GM10266 (cell line): Measurements from ENCODE around the gene G3BP2.
"Not testable (repeated sequence)": the region's sequence is repeated elsewhere in the genome, so short reads cannot be mapped to it uniquely, and the experiment has no call there.

Source experiments
- DNase-seq: peaks from one replicate; pipeline ENCODE4 v3.0.0; 2012; ENCODE audit errors: extremely low spot score
- CTCF ChIP-seq: IDR thresholded peaks from 2 replicates; pipeline ENCODE4 v1.5.1; 2012; ENCODE audit warnings: mild to moderate bottlenecking, low read depth; ENCODE audit not compliant: control insufficient read depth, insufficient read depth; ENCODE audit errors: missing control alignments

Gene G3BP2

GRCh38 chr4:75668596-75668995, 4.6 kb downstream of the G3BP2 start:
- DNase-seq: no peak

GRCh38 chr4:75667636-75668035, 5.6 kb downstream of the G3BP2 start:
- not testable (repeated sequence) for DNase-seq

More at GRCh38 chr4:75668596-75668995, 4.6 kb downstream of the G3BP2 start:
- TF ChIP-seq CTCF: no peak

GRCh38 chr4:75666299-75666698, 6.9 kb downstream of the G3BP2 start:
- TF ChIP-seq CTCF: no peak
- DNase-seq: no peak

GRCh38 chr4:75664604-75665003, 8.6 kb downstream of the G3BP2 start:
- DNase-seq: not testable (repeated sequence)

- no peak for DNase-seq
- no peak for TF ChIP-seq CTCF
Measured at GRCh38 chr4:75662626-75663025, 10.6 kb downstream of the G3BP2 start.

GRCh38 chr4:75660491-75660890, 12.7 kb downstream of the G3BP2 start:
- DNase-seq: no peak
- TF ChIP-seq CTCF: no peak

- DNase-seq: no peak
- no peak for TF ChIP-seq CTCF
Measured at GRCh38 chr4:75659512-75660031, 13.6 kb downstream of the G3BP2 start.

- no peak for TF ChIP-seq CTCF
- no peak for DNase-seq
Measured at GRCh38 chr4:75658876-75659275, 14.3 kb downstream of the G3BP2 start.

- TF ChIP-seq CTCF: no peak
- DNase-seq: no peak
Measured at GRCh38 chr4:75655562-75655961, 17.6 kb downstream of the G3BP2 start.
